Rectal smooth muscle tissue (tissue), 1 donor: ENCODE results near the gene GIPC3.

Experiments used
- H3K27ac ChIP-seq: one replicate; pipeline ENCODE4 v1.7.0; 2013; ENCODE audit warnings: low read depth, low read length, inconsistent platforms
- H3K27me3 ChIP-seq: one replicate; pipeline ENCODE4 v1.7.0; 2013; ENCODE audit warnings: low read length; ENCODE audit not compliant: control insufficient read depth, insufficient read depth
- H3K36me3 ChIP-seq: one replicate; pipeline ENCODE4 v1.7.0; 2013; ENCODE audit warnings: low read length; ENCODE audit not compliant: control insufficient read depth, insufficient read depth
- H3K4me1 ChIP-seq: one replicate; pipeline ENCODE4 v1.7.0; 2013; ENCODE audit warnings: low read length; ENCODE audit not compliant: control insufficient read depth, insufficient read depth
- H3K4me3 ChIP-seq: one replicate; pipeline ENCODE4 v1.7.0; 2013; ENCODE audit warnings: low read length
- H3K9ac ChIP-seq: one replicate; pipeline ENCODE4 v1.7.0; 2013; ENCODE audit warnings: low read length

The GIPC3 gene

DNA sequence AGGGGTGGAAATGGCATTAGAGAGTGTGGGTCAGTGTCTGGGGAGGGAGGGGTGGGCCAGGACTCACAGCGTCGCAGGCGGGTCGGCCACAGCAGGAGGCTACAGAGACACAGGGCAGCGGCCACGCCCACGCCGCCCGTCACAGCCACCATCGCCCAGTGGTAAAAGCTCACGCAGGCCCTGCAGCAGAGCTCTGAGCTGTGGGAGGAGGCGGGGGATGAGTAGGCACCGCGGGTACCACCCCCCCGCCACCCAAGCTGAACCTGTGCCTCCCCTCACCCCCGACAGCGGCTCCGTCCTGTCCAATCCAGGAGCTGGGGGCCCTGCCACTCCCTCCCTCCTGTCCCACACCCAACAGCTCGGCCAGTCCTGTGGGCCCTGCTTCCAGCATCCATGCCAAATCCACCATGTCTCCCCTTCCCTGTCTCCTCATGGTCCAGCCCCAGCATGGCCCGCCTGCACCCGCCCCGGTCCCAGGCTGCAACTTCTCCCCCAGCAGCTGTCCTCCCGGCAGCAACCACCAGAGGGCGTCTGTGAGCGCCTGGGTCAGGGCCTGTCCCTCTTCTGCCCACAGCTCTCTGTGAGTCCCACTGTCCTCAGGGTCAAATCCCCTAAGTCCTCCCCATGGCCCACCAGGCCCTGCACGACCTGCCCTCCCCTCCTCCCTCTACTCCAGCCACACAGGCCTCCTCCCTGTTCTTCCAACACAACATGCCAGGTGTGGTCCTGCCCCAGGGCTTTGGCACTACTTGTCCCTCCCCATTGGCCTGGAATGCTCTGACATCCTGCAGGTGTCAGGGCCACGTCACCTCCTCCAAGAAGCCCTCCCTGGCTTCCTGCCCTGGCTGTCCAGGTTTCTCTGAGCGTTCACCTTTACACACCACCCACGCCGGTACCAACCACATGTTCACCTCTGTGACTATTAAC lies 40.3 kb upstream of the GIPC3 start:
- H3K27me3 ChIP-seq, result no peaks in the 10 kb centered on the region
- no peaks in the 10 kb centered on the region for H3K4me1 ChIP-seq
- no peak overlapping the region for H3K27ac ChIP-seq
- no peaks in the 10 kb centered on the region for H3K36me3 ChIP-seq
- H3K4me3 ChIP-seq, result no peak overlapping the region
- no peak overlapping the region for H3K9ac ChIP-seq

DNA sequence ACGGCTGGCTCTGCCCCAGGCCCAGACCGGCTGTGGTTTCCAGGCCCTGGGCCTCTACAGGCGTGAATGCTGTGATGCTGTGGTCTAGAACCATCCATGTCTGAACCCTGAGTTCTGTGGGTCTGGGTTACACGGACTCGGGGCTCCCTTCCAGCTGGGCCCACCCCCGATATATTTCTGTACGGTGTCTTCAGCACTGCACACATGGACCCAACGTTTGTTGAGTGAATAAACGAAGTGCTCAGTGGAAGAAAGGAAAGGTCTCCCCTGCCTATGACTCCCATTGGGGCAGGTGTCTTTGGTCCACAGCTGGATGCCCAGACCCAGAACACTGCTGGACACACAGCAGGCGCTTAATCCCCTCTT lies 39.6 kb upstream of the GIPC3 start:
- H3K9ac ChIP-seq, result no peak overlapping the region
- H3K4me3 ChIP-seq, result no peak overlapping the region
- no peaks in the 10 kb centered on the region for H3K27me3 ChIP-seq
- no peak overlapping the region for H3K27ac ChIP-seq
- H3K36me3 ChIP-seq, result peaks cover under 1% of the 10 kb centered on the region
- no peaks in the 10 kb centered on the region for H3K4me1 ChIP-seq

DNA sequence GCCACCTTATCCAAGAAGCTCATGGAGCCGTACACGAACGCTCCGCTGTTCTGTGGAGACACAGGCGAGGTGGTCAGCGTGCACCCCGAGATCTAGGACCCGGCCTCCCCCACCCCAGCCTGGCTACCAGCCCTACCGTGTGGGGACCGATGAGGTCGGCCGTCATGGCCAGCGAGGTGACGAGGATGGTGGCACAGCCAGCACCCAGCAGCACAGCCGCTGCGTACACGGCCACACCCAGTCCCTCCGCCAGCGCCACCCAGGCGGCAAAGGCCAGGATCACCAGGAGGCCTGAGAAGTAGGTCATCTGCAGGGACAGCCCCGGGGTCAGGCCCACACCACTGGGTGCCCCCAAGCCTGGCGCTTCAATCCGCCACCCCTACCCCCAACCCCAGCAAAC lies 39.2 kb upstream of the GIPC3 start:
- Histone ChIP-seq H3K4me3 (no peak overlapping the region), H3K36me3 (peaks cover 2% of the 10 kb centered on the region), H3K9ac (no peak overlapping the region), H3K27ac (no peak overlapping the region), H3K27me3 (no peaks in the 10 kb centered on the region), H3K4me1 (no peaks in the 10 kb centered on the region)

DNA sequence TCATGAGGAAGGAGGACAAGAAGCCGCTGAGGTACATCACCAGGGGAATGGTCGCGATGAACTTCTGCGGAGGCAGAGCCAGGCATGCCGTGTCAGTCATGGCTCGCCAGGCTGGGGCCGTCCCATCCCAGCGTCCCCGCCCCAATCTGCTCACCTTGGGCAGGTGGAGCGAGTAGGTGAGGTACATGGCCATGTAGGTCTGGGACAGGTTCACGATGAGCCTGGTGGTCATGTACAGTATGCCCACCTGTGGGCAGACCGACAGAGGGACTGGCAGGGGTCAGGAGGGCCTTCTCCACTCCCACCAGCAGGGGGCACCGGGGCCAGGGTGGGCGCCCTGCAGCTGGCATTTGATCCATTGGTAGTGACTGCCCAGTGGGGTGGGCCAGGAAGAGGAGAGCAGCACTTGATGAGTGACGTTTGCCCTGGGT lies 38.0 kb upstream of the GIPC3 start:
- Histone ChIP-seq H3K27ac (no peak overlapping the region), H3K36me3 (peaks cover 2% of the 10 kb centered on the region)

DNA sequence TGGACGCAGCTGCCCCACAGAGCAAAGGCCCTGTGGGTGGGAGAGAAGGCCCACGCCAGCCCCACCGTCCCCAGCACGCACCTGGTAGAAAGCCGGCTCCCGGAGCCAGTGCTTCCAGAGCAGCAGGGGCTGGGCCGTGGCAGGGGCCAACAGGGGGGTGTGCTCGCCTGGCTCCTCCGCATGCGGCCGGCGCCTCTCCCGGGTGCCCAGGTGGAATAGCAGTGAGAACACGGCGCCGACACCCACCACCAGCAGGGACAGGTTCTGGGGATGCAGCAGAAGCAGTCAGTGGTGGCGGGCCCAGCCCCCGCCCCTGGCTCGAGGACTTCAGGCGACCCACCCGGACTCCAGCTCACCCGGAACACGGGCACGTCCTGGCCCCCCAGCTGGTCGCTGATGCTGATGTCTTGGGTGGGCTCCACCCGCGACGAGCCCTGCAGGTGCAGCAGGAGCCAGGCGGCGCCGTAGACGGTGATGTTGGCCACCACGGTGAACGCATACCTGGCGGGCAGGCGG lies 37.5 kb upstream of the GIPC3 start:
- Histone ChIP-seq H3K9ac (no peak overlapping the region), H3K27me3 (no peaks in the 10 kb centered on the region), H3K4me1 (no peaks in the 10 kb centered on the region), H3K36me3 (peaks cover 2% of the 10 kb centered on the region), H3K27ac (no peak overlapping the region), H3K4me3 (no peak overlapping the region)

More for the DNA sequence above, 38.0 kb upstream of the GIPC3 start:
- no peaks in the 10 kb centered on the region for H3K27me3 ChIP-seq
- H3K4me3 ChIP-seq, result no peak overlapping the region
- H3K9ac ChIP-seq, result no peak overlapping the region
- H3K4me1 ChIP-seq, result no peaks in the 10 kb centered on the region

DNA sequence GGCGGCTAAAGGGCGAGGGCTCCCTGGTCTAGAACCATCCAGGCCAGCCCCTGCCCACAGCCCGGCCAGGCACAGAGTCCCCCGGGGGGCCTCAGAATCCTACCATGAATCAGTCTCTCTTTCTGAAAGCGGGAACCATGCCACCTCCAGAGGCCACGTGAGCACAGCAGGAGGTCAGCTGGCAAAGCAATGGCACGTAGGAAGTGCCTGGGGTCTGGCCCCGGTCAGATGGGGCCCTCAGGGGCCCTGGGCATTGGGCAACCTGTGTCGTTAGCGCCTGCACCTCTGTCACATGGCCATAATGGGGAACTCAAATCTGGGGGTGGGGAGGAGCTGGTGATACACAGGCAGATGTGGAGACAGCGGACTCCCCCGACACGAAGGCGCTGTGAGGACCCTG lies 36.7 kb upstream of the GIPC3 start:
- no peaks in the 10 kb centered on the region for H3K27me3 ChIP-seq
- H3K4me3 ChIP-seq, result no peak overlapping the region
- H3K9ac ChIP-seq, result no peak overlapping the region
- no peak overlapping the region for H3K27ac ChIP-seq
- peaks cover 2% of the 10 kb centered on the region for H3K36me3 ChIP-seq
- no peaks in the 10 kb centered on the region for H3K4me1 ChIP-seq

DNA sequence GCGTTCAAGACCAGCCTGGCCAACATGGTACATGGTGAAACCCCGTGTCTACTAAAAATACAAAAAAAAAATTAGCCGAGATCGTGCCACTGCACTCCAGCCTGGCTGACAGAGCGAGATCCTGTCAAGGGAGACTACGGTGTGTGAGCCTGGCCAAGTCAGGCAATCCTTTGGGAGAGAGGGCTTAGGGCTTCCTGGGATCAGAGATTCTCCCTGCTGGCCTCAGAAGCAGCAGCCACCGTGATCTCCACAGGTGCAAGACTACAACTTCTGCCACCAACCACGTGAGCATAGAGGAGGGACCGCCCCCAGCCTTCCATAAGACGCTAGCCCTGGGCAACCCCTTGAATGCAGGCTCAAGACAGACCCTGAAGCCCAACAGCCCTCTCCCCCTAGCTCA lies 35.5 kb upstream of the GIPC3 start:
- H3K27ac ChIP-seq, result no peak overlapping the region
- peaks cover 2% of the 10 kb centered on the region for H3K36me3 ChIP-seq
- no peaks in the 10 kb centered on the region for H3K4me1 ChIP-seq
- no peaks in the 10 kb centered on the region for H3K27me3 ChIP-seq
- H3K4me3 ChIP-seq, result no peak overlapping the region
- H3K9ac ChIP-seq, result no peak overlapping the region

DNA sequence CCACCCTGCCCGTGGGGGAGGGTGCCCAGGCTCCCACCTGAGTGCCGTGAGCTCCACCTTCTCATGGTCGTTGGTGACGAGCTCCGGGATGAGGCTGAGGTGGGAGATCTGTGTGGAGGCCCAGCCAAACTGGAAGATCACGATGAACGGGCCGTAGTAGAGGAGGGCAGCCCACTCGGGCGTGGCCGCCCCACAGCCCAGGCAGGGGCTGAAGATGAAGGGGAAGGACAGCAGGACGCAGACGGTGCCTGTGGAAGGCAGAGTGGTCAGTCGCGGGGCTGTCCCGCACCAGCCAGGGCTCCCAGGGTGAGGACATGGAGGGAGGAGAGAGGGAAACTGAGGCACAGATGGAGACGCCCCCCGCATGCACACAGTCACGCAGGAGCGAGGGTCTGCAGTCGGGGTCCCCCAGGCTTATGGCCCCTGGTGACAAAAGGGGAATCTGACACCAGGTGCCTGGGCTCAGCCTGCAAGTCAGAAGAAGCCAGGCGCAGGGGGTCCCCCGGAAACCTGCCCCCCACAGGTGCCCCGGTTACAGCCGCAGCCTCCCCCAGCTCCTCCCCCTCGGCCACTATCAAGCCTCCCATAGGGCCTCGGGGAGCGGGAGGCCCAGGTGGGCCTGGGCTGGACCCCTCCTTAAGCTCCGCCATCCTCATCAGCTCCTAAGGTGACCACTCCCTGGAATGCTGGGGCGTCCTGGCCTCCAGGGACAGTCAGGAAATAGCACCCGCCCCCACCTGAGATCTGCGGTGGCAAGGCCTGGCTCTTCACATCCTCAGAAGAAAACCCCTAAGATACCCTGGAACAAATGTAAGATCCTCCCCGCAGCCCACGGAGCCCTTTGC lies 34.1 kb upstream of the GIPC3 start:
- H3K4me3 ChIP-seq, result no peak overlapping the region
- no peak overlapping the region for H3K9ac ChIP-seq
- H3K4me1 ChIP-seq, result no peaks in the 10 kb centered on the region
- H3K27me3 ChIP-seq, result no peaks in the 10 kb centered on the region
- H3K36me3 ChIP-seq, result peaks cover 2% of the 10 kb centered on the region
- no peak overlapping the region for H3K27ac ChIP-seq

DNA sequence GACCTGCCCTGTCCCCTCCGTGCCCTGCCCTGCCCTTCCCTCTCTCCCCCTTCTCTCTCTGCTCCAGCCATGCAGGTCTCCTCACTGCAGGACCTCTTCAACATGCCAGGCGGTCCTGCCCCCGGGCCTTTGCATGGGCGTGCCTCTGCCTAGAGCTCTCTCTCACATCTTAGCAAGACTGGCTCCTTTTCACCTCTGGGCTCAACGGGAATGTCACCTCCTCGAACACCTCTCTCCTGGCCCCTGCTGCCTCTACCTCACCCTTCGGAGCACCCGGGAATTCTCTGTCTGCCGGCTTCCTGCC lies 33.5 kb upstream of the GIPC3 start:
- no peak overlapping the region for H3K9ac ChIP-seq

DNA sequence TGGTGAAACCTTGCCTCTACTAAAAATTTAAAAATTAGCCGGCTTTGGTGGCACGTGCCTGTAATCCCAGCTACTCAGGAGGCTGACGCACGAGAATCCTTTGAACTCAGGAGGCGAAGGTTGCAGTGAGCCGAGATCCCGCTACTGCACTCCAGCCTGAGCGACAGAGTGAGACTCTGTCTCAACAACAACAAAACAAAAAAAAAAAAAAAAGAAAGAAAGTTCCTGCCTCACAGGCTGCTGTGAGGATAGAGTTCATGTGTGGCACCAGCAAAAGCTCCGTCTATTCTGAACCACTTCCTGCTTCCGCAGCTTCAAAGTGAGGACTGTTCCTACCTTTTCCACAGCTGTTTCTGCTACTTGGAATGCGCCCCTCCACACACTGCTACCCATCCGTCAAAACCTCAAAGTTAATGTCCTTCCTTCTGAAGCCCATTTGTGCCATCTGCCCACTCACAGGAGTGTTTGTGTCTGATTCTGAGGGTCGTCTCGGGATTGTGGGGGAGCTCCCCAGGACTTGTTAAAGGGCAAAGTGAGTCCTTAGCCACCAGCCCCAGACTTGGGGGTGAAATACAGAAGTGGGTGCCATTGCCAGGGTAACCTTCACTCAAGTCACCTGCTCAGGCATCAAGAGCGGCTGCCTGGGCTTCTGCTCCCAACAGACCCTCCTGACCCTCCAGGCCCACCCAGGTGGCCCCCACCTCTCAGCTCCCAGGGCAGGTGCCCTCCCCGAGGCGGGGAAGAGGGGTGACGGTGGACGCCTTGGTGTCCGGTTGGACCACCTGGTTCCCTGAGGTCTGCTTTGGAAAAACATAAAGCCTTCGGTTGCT lies 30.8 kb upstream of the GIPC3 start:
- Histone ChIP-seq H3K27me3 (no peaks in the 10 kb centered on the region), H3K27ac (no peak overlapping the region), H3K9ac (no peak overlapping the region), H3K36me3 (peaks cover 2% of the 10 kb centered on the region), H3K4me1 (peaks cover 4% of the 10 kb centered on the region), H3K4me3 (no peak overlapping the region)

More for the DNA sequence above, 33.5 kb upstream of the GIPC3 start:
- Histone ChIP-seq H3K4me3 (no peak overlapping the region), H3K27me3 (no peaks in the 10 kb centered on the region), H3K4me1 (peaks cover 4% of the 10 kb centered on the region), H3K27ac (no peak overlapping the region), H3K36me3 (peaks cover 2% of the 10 kb centered on the region)

DNA sequence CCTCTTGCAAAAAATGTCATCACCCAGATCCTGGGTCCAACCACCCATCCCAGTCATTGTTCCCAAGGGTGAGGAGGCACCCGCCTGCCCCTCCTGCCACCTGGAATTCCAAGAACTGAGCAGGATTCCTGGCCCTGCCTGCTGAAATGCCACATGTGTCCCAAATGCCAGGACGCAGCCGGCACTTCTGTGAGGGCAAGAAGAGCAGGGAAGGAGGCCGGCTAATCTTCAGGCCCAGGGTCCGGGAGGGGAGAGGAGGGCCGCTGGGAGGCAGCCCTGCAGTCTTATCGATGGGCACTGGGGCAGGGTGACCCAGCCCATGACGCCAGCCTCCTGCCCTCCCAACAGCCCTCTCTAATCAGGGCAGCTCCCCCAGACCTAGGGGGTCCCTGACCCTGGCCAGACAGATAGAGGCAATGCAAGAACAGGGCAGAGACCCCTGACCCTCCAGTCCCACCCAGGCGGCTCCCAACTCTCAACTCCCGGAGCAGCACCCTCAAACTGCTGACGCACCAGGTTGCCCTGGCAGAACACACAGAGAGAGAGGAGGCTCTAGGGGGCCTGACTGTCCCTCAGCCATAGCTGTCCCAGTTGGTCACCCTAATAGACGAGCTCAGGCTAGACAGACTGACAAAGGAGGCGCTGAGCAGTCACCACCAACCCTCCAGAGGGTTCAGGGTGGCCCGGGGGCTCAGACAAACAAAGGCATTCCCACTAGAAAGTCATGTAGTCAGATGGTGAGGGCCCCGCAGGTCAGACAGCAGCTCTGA lies 29.4 kb upstream of the GIPC3 start:
- Histone ChIP-seq H3K36me3 (peaks cover under 1% of the 10 kb centered on the region), H3K27ac (no peak overlapping the region), H3K9ac (no peak overlapping the region), H3K4me3 (peak overlapping the region; percentile 75), H3K27me3 (no peaks in the 10 kb centered on the region), H3K4me1 (peaks cover 4% of the 10 kb centered on the region)
